AG04449 (cell line): ENCODE results near the gene FBXO27.
"Not testable (repeated sequence)": the region's sequence is repeated elsewhere in the genome, so short reads cannot be mapped to it uniquely, and the experiment has no call there.

Experiments
- CTCF ChIA-PET: fragments of 350-600 bp; formaldehyde crosslinking; extraction: SDS; loops from one replicate; lab custom pipeline; 2021; ENCODE audit warnings: antibody characterized with exemption; lab: Yijun Ruan, JAX
- POLR2A ChIA-PET: fragments of 400-600, 350-600 bp; formaldehyde crosslinking; extraction: SDS; loops from one replicate; lab custom pipeline; 2020; ENCODE audit warnings: antibody characterized with exemption, inconsistent platforms; lab: Yijun Ruan, JAX
- DNase-seq: peaks from one replicate; pipeline ENCODE4 v3.0.0-alpha.2; 2010; ENCODE audit warnings: low read depth, low spot score
- H3K4me3 ChIP-seq: 2 replicates; pipeline ENCODE4 v1.5.1; 2011; ENCODE audit warnings: low read depth, mild to moderate bottlenecking, control low read depth, low read length
- CTCF ChIP-seq: IDR thresholded peaks from one replicate; pipeline ENCODE4 v1.5.1; 2011; ENCODE audit warnings: mild to moderate bottlenecking, moderate library complexity, low read length, control low read depth, inconsistent platforms; ENCODE audit not compliant: insufficient read depth; ENCODE audit errors: missing control alignments

Gene FBXO27

DNA sequence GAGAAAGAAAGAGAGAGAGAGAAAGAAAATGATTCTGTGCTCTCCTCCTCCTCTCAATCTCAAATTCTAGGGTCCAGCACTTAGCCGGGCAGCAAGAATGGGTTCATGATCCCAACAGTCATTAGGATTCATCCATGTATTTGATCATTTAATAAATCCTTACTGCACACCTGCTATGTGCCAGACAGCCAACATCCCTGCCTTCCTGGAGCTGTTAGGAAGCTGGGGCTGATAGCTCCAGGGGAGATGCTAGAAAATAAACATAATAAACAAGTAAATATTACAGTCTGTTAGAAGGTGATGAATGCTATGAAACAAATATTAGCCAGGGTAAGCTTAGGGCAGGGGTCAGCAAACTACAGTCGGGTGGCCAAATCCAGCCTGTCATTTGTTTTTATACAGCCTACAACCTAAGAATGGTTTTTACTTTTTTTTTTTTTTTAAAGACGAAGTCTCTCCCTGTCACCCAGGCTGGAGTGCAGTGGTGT, 41.9 kb upstream of the FBXO27 start:
- H3K4me3 ChIP-seq, result no peak overlapping the region
- no peak for DNase-seq
- TF ChIP-seq CTCF, result no peak
- CTCF ChIA-PET, result interaction anchor here (0.6 to 1.2 kb wide), 6 partner anchors 9 to 253 kb away, joined by 3 to 4 read pairs (median 4); partner anchors contain the start of genes MRPS12 and SARS2
- POLR2A ChIA-PET, result interaction anchor here (0.6 kb wide), 1 partner anchor 676 kb away, joined by 4 read pairs; no protein-coding TSS in a partner anchor

DNA sequence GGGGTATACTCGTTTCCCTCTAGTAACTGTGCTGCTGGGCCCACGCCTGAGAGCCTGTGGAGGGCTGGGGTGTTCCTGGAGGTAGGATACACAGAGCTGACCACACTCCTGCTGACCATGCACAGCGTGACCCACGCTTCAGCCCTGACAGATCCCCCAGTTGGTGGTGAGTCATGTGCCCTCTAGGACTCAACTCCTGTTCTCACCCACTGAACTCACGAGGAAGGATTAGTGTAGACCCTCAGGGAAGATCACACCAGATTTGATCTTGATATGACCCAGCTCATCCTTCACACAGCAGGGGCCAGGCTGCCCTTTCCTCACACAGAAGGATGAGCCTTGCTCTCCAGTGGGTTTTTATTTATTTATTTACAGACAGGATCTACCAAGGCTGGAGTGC, 38.5 kb upstream of the FBXO27 start:
- DNase-seq, result no peak
- ChIA-PET POLR2A (no interaction called here), CTCF (interaction anchor here (1.0 kb wide), 1 partner anchor 39 kb away, joined by 3 read pairs; no protein-coding TSS in a partner anchor)
- H3K4me3 ChIP-seq, result no peak overlapping the region
- no peak for TF ChIP-seq CTCF

- CTCF ChIA-PET, result interaction anchor here (1.1 kb wide), 1 partner anchor 42 kb away, joined by 4 read pairs; no protein-coding TSS in a partner anchor
- POLR2A ChIA-PET, H3K4me3 ChIP-seq: not testable (repeated sequence)
Measured at GRCh38 chr19:39068259-39068658, 35.9 kb upstream of the FBXO27 start.

GRCh38 chr19:39067104-39067503, 34.8 kb upstream of the FBXO27 start:
- ChIA-PET CTCF (interaction anchor here (1.1 to 1.4 kb wide), 2 partner anchors 11 to 43 kb away, joined by 3 to 4 read pairs; no protein-coding TSS in a partner anchor), POLR2A (no interaction called here)
- TF ChIP-seq CTCF, result no peak
- no peak for DNase-seq
- no peak overlapping the region for H3K4me3 ChIP-seq

More at GRCh38 chr19:39068259-39068658, 35.9 kb upstream of the FBXO27 start:
- not testable (repeated sequence) for DNase-seq

- POLR2A ChIA-PET, result no interaction called here
Measured at GRCh38 chr19:39065928-39066327, 33.6 kb upstream of the FBXO27 start.

DNA sequence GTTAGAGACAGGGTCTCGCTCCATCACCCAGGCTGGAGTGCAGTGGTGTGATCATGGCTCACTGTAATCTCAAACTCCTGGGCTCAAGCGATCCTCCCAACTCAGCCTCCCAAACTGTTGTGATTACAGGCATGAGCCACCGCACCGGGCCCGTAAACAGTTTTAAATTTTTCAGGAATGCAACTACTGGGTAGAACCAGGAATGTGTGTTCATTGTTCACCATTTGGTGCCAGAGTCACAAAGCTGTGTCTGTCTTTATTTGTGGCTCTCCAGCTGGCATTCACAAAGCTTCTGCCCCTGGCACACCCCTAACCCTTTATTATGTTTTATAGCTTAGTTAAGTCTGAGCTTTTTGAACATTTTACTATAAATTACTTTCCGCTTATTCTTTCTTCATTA, 32.1 kb upstream of the FBXO27 start:
- no peak for DNase-seq
- no peak for TF ChIP-seq CTCF
- ChIA-PET CTCF (interaction anchor here (0.5 to 1.4 kb wide), 3 partner anchors 9 to 12 kb away, joined by 4 read pairs; no protein-coding TSS in a partner anchor), POLR2A (no interaction called here)
- no peak overlapping the region for H3K4me3 ChIP-seq

More at GRCh38 chr19:39065928-39066327, 33.6 kb upstream of the FBXO27 start:
- no peak overlapping the region for H3K4me3 ChIP-seq
- TF ChIP-seq CTCF, result no peak
- no peak for DNase-seq
- CTCF ChIA-PET, result interaction anchor here (1.2 to 1.4 kb wide), 2 partner anchors 10 to 14 kb away, joined by 3 read pairs; no protein-coding TSS in a partner anchor

- ChIA-PET POLR2A (no interaction called here), CTCF (interaction anchor here (1.5 kb wide), 1 partner anchor 8 kb away, joined by 8 read pairs; no protein-coding TSS in a partner anchor)
- no peak for DNase-seq
- H3K4me3 ChIP-seq, result no peak overlapping the region
- no peak for TF ChIP-seq CTCF
Measured at GRCh38 chr19:39060171-39060570, 27.8 kb upstream of the FBXO27 start.
